Upper lobe of right lung (tissue), 1 donor: ENCODE data around the gene CUX1. TPM values are rescaled to one million over a fixed set of nuclear protein-coding genes. Genes with fewer than 3 reads are reported as not detected.
A peak's percentile ranks its signal among the peaks of the same experiment; 100 is the strongest.
"Not testable (repeated sequence)": the region's sequence is repeated elsewhere in the genome, so short reads cannot be mapped to it uniquely, and the experiment has no call there.

Source experiments
- ATAC-seq: fragments of 200-7000 bp; cut with Tn5 transposase; one replicate; pipeline ENCODE4 v1.9.1; 2020; ENCODE audit warnings: mild to moderate bottlenecking, moderate library complexity
- DNase-seq: peaks from one replicate; pipeline ENCODE4 v3.0.0-alpha.2; 2020
- H3K27ac ChIP-seq: fragments of 200-600 bp; one replicate; pipeline ENCODE4 v1.8.0; 2022
- H3K27me3 ChIP-seq: fragments of 200-600 bp; one replicate; pipeline ENCODE4 v1.8.0; 2022; ENCODE audit warnings: mild to moderate bottlenecking
- H3K36me3 ChIP-seq: fragments of 200-600 bp; one replicate; pipeline ENCODE4 v1.8.0; 2022
- H3K4me1 ChIP-seq: fragments of 200-600 bp; one replicate; pipeline ENCODE4 v1.8.0; 2022
- H3K4me3 ChIP-seq: fragments of 200-600 bp; one replicate; pipeline ENCODE4 v1.8.0; 2022; ENCODE audit warnings: mild to moderate bottlenecking
- H3K9me3 ChIP-seq: fragments of 200-600 bp; one replicate; pipeline ENCODE4 v1.8.0; 2022
- intact Hi-C: fragments of 100-400 bp; cut with DNase I; formaldehyde crosslinking; loops from one replicate; pipeline ENCODE4 v1.11.0; 2022
- total RNA-seq: library from RNA; stranded (reverse); fragmentation: NEBNext Ultra II Directional; extraction: Animal tissue kit (Norgen Biotek cat#: 25700); gene quantifications from one replicate; pipeline ENCODE4 v1.2.1, GENCODE V29; 2021
- TF ChIP-seq, protein P1 (sequence below): fragments of 200-600 bp; IDR thresholded peaks from one replicate; pipeline ENCODE4 v1.8.0; 2022; ENCODE audit warnings: antibody characterized with exemption
- donor health status: DM: no; HTN: yes; CAD: no; lungs with severe emphysema.

CUX1 gene
- total RNA-seq, 1 donor from 2014 or later, result 132 TPM

DNA sequence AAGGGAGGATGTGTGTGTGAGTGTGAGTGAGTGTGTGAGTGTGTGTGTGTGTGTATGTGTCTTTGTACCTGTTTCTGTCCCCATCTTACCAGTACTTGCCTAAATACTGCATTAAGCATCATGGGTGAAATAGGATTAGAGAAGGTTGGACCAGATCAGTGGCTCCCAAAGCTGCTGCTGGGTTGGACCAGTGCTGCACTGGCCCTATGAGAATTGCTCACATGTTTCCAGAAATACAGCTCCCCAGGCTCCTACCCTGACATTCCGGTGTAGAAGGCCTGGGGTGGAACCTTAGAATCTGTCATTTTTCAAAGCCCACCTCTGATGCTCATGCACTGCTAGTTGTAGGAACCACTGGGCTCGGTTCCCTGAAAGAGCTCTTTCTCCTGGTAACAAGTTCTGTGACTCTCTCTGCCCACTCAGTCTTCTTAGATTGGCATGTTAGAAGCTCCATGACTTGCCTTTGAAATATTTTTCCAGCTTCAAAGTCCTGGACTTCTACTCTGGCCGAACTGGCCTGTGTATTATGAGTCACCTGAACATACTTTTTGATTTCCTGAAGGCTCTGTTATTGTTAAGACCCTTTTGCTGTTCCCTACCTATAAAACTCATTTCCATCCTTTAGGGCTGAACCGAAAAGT is 224.7 kb downstream of the CUX1 start:
- Histone ChIP-seq H3K27ac (no peak overlapping the region), H3K36me3 (no peaks in the 10 kb centered on the region), H3K27me3 (no peaks in the 10 kb centered on the region), H3K4me1 (peaks cover 8% of the 10 kb centered on the region), H3K9me3 (no peaks in the 10 kb centered on the region), H3K4me3 (no peak overlapping the region)
- ATAC-seq, result no peak
- DNase-seq, result peak; percentile 16
- TF ChIP-seq, protein P1, sequence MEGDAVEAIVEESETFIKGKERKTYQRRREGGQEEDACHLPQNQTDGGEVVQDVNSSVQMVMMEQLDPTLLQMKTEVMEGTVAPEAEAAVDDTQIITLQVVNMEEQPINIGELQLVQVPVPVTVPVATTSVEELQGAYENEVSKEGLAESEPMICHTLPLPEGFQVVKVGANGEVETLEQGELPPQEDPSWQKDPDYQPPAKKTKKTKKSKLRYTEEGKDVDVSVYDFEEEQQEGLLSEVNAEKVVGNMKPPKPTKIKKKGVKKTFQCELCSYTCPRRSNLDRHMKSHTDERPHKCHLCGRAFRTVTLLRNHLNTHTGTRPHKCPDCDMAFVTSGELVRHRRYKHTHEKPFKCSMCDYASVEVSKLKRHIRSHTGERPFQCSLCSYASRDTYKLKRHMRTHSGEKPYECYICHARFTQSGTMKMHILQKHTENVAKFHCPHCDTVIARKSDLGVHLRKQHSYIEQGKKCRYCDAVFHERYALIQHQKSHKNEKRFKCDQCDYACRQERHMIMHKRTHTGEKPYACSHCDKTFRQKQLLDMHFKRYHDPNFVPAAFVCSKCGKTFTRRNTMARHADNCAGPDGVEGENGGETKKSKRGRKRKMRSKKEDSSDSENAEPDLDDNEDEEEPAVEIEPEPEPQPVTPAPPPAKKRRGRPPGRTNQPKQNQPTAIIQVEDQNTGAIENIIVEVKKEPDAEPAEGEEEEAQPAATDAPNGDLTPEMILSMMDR, result no peak
- intact Hi-C loops, result no loop called here

DNA sequence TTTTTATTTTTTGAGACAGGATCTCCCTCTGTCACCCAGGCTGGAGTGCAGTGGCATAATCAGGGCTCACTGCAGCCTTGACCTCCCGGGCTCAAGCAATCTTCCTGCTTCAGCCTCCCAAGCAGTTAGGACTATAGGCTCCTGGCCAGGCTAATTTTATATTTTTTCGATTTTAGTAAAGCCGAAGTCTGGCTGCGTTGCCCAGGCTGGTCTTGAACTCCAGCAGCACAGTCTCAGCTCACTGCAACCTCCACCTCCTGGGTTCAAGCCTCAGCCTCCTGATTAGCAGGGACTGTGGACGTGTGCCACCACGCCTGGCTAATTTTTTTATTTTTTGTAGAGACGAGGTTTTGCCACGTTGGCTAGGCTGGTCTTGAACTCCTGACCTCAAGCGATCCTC is 225.4 kb downstream of the CUX1 start:
- H3K27ac ChIP-seq, H3K27me3 ChIP-seq, H3K9me3 ChIP-seq, ATAC-seq, H3K4me1 ChIP-seq, H3K36me3 ChIP-seq, H3K4me3 ChIP-seq, intact Hi-C loops: not testable (repeated sequence)
- peak; percentile 20 for DNase-seq

DNA sequence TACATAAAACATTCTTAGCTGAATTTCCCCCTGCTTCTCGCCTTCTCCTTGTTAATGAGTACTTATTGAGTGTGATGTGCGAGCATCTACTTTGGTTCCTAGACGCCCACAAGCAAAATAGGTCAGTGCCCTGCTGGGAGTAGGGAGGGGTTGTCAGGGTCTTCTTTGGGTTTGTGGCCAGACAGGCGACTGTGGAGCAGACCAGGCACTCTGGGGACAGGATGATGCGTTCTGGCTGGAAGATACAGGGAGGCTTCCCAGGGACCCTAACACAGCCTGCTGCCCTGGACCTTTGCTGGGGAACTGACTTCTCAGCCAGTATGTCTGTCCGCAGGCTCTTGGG is 227.2 kb downstream of the CUX1 start:
- no peak for DNase-seq

DNA sequence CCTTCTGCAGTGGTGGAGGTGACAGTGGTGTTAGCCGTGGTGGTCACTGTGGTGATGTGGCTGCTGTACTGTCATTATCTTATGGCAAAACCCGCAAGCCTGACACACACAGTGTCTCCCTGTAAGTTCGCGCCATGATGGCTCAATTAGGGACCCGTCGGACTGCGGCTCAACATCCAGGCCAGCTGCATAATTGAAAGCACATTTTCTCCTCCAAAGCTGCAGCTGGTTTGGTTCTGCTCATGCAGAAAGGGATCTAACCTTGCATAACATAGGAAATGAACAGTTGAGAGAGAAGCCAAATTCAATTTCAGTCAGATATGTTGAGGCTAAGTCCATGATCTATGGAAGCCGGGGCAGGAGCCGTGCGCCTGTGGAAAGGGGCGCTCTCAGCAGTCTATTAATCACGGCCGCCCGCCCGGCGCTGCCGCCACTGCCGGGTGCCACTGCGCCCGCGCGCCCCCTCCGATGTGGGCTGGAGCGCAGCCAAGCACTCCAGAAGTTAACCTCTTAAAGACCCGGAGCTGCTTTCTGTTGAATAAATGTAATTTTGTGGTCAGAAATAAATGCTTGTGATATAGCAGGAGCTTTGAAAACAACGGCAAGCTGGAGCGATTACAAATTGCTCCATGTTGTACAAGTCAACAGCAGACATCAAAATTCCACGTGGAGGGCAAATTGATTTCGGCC is 227.7 kb downstream of the CUX1 start:
- intact Hi-C loops, result no loop called here
- Histone ChIP-seq H3K9me3 (no peaks in the 10 kb centered on the region), H3K4me1 (peaks cover 8% of the 10 kb centered on the region), H3K27me3 (no peaks in the 10 kb centered on the region), H3K27ac (no peak overlapping the region), H3K4me3 (no peak overlapping the region), H3K36me3 (no peaks in the 10 kb centered on the region)
- DNase-seq, result peak; percentile 72
- TF ChIP-seq, protein P1, result no peak
- peak; percentile 66 for ATAC-seq

More for the DNA sequence above, 227.2 kb downstream of the CUX1 start:
- intact Hi-C loops, result no loop called here
- no peak overlapping the region for H3K4me3 ChIP-seq
- no peak for ATAC-seq
- H3K27me3 ChIP-seq, result no peaks in the 10 kb centered on the region
- TF ChIP-seq, protein P1, result no peak
- H3K9me3 ChIP-seq, result no peaks in the 10 kb centered on the region
- H3K4me1 ChIP-seq, result peaks cover 8% of the 10 kb centered on the region
- H3K27ac ChIP-seq, result no peak overlapping the region
- H3K36me3 ChIP-seq, result no peaks in the 10 kb centered on the region

DNA sequence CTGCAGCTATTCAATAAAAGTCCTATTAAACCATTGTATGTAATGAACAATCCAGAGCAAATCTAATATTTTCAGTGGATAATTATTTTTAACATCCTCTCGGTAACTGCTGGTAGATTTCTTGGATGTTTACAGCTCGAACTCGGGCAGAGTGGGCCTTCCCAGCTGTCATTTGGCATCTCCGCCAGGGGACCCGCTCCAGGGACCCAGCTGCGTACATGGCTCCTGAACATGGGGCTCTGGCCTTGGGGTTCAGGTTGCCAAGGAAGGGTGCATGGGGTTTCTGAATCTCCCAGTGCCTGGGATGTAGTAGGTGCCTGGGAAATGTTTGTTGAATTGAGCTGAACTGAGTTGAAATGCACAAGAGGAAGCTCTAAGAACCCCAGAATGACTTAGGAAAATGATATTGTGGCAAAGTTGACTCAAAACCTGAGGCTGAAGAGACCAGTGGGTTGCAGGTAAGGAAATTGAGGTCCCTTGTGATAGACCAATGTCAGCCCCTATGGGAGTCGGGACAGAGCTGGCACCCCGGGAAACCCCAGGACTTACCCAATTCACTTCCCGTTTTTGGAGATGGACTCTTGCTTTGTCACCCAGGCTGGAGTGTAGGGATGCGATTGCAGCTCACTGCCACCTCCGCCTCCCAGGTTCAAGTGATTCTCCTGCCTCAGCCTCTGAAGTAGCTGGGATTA is 228.4 kb downstream of the CUX1 start:
- Histone ChIP-seq H3K4me3 (no peak overlapping the region), H3K9me3 (no peaks in the 10 kb centered on the region), H3K27me3 (no peaks in the 10 kb centered on the region), H3K27ac (no peak overlapping the region), H3K4me1 (peaks cover 8% of the 10 kb centered on the region), H3K36me3 (no peaks in the 10 kb centered on the region)
- TF ChIP-seq, protein P1, result no peak
- DNase-seq (peak; percentile 55), ATAC-seq (peak; percentile 52)
- intact Hi-C loops, result no loop called here
